MCF 10A (cell line): ENCODE measurements around the gene PMM1. TPM values are rescaled to one million over a fixed set of nuclear protein-coding genes. Genes with fewer than 3 reads are reported as not detected.
A peak's percentile ranks its signal among the peaks of the same experiment; 100 is the strongest.

Source experiments
- BruUV-seq: library from RNA; stranded (reverse); fragments of 400-500 nt; replicated peaks from 2 replicates; lab custom pipeline; 2021; lab: Mats Ljungman, UMichigan
- CTCF ChIA-PET: fragments of 300-600 bp; sonication (Branson Sonifier 250); formaldehyde crosslinking; extraction: SDS; loops from one replicate; lab custom pipeline; 2021; ENCODE audit warnings: antibody characterized with exemption, inconsistent platforms; lab: Yijun Ruan, JAX
- POLR2A ChIA-PET: fragments of 300-600, 350-650 bp; sonication (Branson Sonifier 250); formaldehyde crosslinking; extraction: SDS; loops from one replicate; lab custom pipeline; 2020; ENCODE audit warnings: antibody characterized with exemption, inconsistent platforms; lab: Yijun Ruan, JAX
- DNase-seq: peaks from one replicate; pipeline ENCODE4 v3.0.0-alpha.2; 2018; ENCODE audit not compliant: unreplicated experiment
- H3K27ac Mint-ChIP-seq: one replicate; pipeline ENCODE4 v1.8.0; 2022; ENCODE audit warnings: mild to moderate bottlenecking, low read depth, mixed read lengths; ENCODE audit not compliant: unreplicated experiment
- H3K27me3 Mint-ChIP-seq: one replicate; pipeline ENCODE4 v1.8.0; 2022; ENCODE audit warnings: mixed read lengths; ENCODE audit not compliant: insufficient read depth, unreplicated experiment
- H3K36me3 Mint-ChIP-seq: one replicate; pipeline ENCODE4 v1.8.0; 2022; ENCODE audit warnings: mild to moderate bottlenecking, moderate library complexity, mixed read lengths; ENCODE audit not compliant: insufficient read depth, unreplicated experiment
- H3K4me1 Mint-ChIP-seq: one replicate; pipeline ENCODE4 v1.8.0; 2022; ENCODE audit warnings: mixed read lengths; ENCODE audit not compliant: insufficient read depth, unreplicated experiment
- H3K4me3 Mint-ChIP-seq: one replicate; pipeline ENCODE4 v1.8.0; 2022; ENCODE audit warnings: mild to moderate bottlenecking, moderate library complexity, mixed read lengths; ENCODE audit not compliant: unreplicated experiment
- H3K9me3 Mint-ChIP-seq: one replicate; pipeline ENCODE4 v1.8.0; 2022; ENCODE audit warnings: mixed read lengths; ENCODE audit not compliant: unreplicated experiment
- CTCF ChIP-seq: fragments of 200-600 bp; IDR thresholded peaks from one replicate; pipeline ENCODE4 v1.8.0; 2022; ENCODE audit warnings: antibody characterized with exemption, mild to moderate bottlenecking; ENCODE audit not compliant: unreplicated experiment
- intact Hi-C: fragments of 100-400 bp; cut with micrococcal nuclease; formaldehyde crosslinking; loops from 2 replicates; pipeline ENCODE4 v1.14.1; 2022
- total RNA-seq: library from RNA; stranded (reverse); gene quantifications from 2 replicates; pipeline ENCODE4 v1.2.3, GENCODE V29; 2022

PMM1 gene
- total RNA-seq, 1 experiment from 2014 or later = 29.9 TPM

- CTCF ChIA-PET = interaction anchor here (1.7 kb wide), 1 partner anchor 16 kb away, joined by 9 read pairs; no protein-coding TSS in a partner anchor
- no peak for DNase-seq
- intact Hi-C loops = no loop called here
- POLR2A ChIA-PET = interaction anchor here (0.8 to 2.3 kb wide), 2 partner anchors 12 to 17 kb away, joined by 3 to 8 read pairs; partner anchors contain the start of genes DESI1 and XRCC6
- Mint-ChIP-seq H3K27me3 (no peaks in the 10 kb centered on the region), H3K4me1 (no peaks in the 10 kb centered on the region), H3K4me3 (no peak overlapping the region), H3K27ac (no peak overlapping the region), H3K36me3 (peaks cover 73% of the 10 kb centered on the region), H3K9me3 (no peaks in the 10 kb centered on the region)
- TF ChIP-seq CTCF = no peak
- no TSS peak for BruUV-seq
Measured at GRCh38 chr22:41603873-41604332, 14.3 kb upstream of the PMM1 start.

GRCh38 chr22:41600976-41601375 is 11.3 kb upstream of the PMM1 start:
- Mint-ChIP-seq H3K27me3 (no peaks in the 10 kb centered on the region), H3K9me3 (no peaks in the 10 kb centered on the region), H3K36me3 (peaks cover 52% of the 10 kb centered on the region), H3K27ac (no peak overlapping the region), H3K4me3 (no peak overlapping the region), H3K4me1 (peaks cover 14% of the 10 kb centered on the region)
- CTCF ChIA-PET = no interaction called here
- TF ChIP-seq CTCF = no peak
- BruUV-seq = no TSS peak
- DNase-seq = no peak
- intact Hi-C loops = no loop called here
- POLR2A ChIA-PET = interaction anchor here (0.7 to 4.7 kb wide), 3 partner anchors 19 to 987 kb away, joined by 3 to 33 read pairs (median 3); partner anchors contain the start of genes DESI1 and XRCC6

GRCh38 chr22:41598891-41599635 is 9.4 kb upstream of the PMM1 start:
- intact Hi-C loops = no loop called here
- CTCF ChIA-PET = interaction anchor here (0.6 to 2.2 kb wide), 6 partner anchors 9 to 22 kb away, joined by 3 to 18 read pairs (median 4); partner anchors contain the start of gene PMM1
- H3K27ac Mint-ChIP-seq = peak overlapping the region; percentile 76
- no peaks in the 10 kb centered on the region for H3K27me3 Mint-ChIP-seq
- no peak for TF ChIP-seq CTCF
- peaks cover 33% of the 10 kb centered on the region for H3K36me3 Mint-ChIP-seq
- H3K4me3 Mint-ChIP-seq = no peak overlapping the region
- no peak for DNase-seq
- POLR2A ChIA-PET = interaction anchor here (0.6 to 4.7 kb wide), 6 partner anchors 9 to 98 kb away, joined by 3 to 33 read pairs (median 6); partner anchors contain the start of genes DESI1, PMM1 and XRCC6
- BruUV-seq = no TSS peak
- H3K4me1 Mint-ChIP-seq = peaks cover 14% of the 10 kb centered on the region
- no peaks in the 10 kb centered on the region for H3K9me3 Mint-ChIP-seq

- peak overlapping the region; percentile 76 for H3K27ac Mint-ChIP-seq
- DNase-seq = peak; percentile 80
- no peak for TF ChIP-seq CTCF
- H3K4me1 Mint-ChIP-seq = peaks cover 14% of the 10 kb centered on the region
- H3K9me3 Mint-ChIP-seq = no peaks in the 10 kb centered on the region
- H3K36me3 Mint-ChIP-seq = peaks cover 27% of the 10 kb centered on the region
- intact Hi-C loops = no loop called here
- ChIA-PET CTCF (interaction anchor here (0.6 to 2.2 kb wide), 14 partner anchors 8 to 133 kb away, joined by 3 to 18 read pairs (median 4); partner anchors contain the start of genes PMM1 and POLR3H), POLR2A (interaction anchor here (0.8 to 4.7 kb wide), 4 partner anchors 8 to 54 kb away, joined by 3 to 33 read pairs (median 16); partner anchors contain the start of genes DESI1, PMM1 and XRCC6)
- H3K4me3 Mint-ChIP-seq = no peak overlapping the region
- no peaks in the 10 kb centered on the region for H3K27me3 Mint-ChIP-seq
- BruUV-seq = no TSS peak
Measured at GRCh38 chr22:41598081-41598480, 8.4 kb upstream of the PMM1 start.
